Stimulated activated CD8-positive, alpha-beta memory T cell treated with anti-CD3 and anti-CD28 coated beads, Interleukin-15, amount 100 ng/mL, for 48 hours (primary cell): ENCODE measurements around the gene C12orf57.

ENCODE experiments used
- DNase-seq, 2 donors: peaks; one replicate each; pipeline ENCODE4 v3.0.0-alpha.2; 2020; ENCODE audit warnings: low read depth in 2 of 2

The C12orf57 gene

GRCh38 chr12:6917491-6918231 is 26.2 kb upstream of the C12orf57 start:
- DNase-seq = no peak

- DNase-seq = no peak
Observed at GRCh38 chr12:6919588-6919987, 24.2 kb upstream of the C12orf57 start.

GRCh38 chr12:6921539-6921938 is 22.3 kb upstream of the C12orf57 start:
- DNase-seq = no peak

DNA sequence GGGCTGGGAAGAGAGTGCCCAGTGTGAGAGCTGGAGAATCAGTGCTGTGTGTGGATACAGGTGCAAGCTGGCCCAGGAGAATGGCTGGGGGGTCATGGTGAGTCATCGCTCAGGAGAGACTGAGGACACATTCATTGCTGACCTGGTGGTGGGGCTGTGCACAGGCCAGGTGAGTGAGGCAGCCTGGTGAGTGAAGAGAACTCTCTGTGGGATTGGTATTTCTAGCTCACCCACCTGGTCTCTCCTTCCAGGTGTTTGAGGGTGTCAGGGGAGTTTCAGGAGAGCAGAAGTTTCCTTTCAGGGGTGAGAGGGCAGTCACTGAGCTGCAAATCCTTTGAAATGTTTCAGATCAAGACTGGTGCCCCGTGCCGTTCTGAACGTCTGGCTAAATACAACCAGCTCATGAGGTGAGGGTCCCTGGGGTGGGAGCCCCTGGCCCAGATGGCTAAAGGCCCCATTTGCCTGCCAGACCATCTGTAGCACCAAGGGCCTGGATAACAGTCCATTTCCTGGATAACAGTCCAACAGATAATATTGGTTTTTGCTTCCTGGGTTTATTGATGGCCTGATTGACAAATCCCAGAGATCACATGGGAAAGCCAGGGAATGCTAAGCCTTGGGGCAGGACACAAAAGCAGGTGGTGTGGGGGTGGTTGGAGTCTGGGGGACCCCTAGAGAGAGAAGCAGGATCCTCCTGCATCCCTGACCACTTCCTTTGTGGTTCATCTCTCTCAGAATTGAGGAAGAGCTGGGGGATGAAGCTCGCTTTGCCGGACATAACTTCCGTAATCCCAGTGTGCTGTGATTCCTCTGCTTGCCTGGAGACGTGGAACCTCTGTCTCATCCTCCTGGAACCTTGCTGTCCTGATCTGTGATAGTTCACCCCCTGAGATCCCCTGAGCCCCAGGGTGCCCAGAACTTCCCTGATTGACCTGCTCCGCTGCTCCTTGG is 21.6 kb upstream of the C12orf57 start:
- DNase-seq = no peak

- DNase-seq = no peak
Observed at GRCh38 chr12:6923003-6923732, 20.7 kb upstream of the C12orf57 start.

DNA sequence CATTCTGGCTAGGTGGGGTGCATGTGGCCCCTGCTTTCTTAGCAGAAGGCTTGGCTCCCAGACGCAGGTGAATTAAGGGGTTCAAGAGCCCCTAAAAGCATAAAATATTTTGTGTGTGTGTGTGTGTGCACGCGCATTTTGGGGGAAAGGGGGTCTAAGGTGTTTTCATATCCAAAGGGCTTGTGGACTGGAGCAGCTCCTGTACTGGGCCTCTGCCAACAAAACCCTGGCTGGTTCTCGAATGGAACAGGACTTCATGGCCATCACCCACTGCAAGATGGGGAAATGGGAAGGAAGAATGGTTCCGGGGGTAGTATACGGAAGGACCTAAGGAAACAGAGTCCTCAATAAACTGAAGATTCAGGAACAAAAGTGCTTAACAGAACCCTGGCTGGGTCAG is 20.0 kb upstream of the C12orf57 start:
- DNase-seq = no peak

DNA sequence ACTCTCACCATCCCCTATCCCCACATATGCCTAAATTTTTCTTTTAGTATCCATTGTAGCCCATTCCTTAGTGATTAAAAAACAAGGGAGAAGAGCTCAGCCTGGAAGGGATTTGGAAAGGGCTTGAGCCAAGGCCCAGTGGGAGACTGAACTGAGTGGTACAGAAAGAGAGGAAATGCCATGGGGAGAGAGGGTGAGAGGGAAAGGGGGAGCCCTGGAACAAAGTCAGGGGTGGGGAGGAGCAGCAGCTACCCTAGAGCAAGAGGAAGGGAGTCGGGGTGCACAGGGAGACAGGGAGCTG is 18.6 kb upstream of the C12orf57 start:
- no peak for DNase-seq

GRCh38 chr12:6925540-6926279 is 18.1 kb upstream of the C12orf57 start:
- DNase-seq = no peak

GRCh38 chr12:6927379-6928021 is 16.3 kb upstream of the C12orf57 start, which contains the start of gene ATN1:
TSS of gene ATN1 (plus strand) at chr12:6927959. CDS start at chr12:6934002, 6,043 bp downstream.
- DNase-seq = no peak

- no peak for DNase-seq
Observed at GRCh38 chr12:6928022-6928702, 15.7 kb upstream of the C12orf57 start.

- no peak for DNase-seq
Observed at GRCh38 chr12:6928703-6929407, 15.0 kb upstream of the C12orf57 start.

DNA sequence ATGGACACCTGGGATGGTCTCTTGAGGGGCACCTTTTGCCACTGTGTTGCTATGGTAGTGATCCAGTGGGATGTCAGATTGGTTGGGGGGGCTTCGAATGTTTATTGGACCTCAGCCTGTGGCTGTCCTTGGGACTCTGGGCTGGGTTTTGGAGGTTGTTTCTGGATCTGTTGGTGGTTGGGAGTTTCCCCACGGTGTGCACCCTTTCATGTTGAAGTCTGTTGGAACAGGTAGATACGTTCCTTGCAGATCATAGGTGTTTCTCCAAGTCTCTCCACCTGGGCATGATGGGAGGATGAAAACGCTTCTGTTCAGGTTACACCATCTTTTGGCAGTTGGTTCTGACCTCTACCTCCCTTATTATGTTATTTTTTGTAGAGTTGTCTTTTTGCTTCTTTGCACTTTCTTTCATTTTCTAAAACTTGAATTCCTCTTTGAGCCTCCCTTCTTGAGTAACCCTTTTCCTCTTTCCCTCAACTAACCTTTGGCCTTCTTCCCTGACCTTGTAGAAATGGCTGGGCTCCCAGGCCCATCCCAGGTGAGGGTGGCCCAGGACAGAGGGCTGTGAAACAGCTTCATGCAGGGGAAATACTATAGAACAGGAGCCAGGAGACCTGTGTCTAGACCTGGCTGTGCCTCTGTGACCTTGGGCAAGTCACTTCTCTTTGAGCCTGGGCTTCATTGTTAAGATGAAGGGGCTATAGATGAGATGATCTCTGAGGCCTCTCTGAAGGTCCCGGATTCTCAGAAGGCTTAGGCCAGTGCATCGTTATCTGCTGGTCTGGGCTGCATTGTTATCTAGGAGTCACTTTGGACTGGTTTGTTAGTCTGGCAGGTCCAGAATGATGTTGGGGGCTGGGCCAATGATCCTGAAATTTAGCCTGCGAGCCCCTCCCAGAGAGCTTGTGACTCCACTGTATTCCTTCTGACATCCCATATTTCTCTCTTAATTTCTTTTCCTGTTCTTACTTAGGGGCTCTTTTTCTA is 14.1 kb upstream of the C12orf57 start:
- DNase-seq = no peak

DNA sequence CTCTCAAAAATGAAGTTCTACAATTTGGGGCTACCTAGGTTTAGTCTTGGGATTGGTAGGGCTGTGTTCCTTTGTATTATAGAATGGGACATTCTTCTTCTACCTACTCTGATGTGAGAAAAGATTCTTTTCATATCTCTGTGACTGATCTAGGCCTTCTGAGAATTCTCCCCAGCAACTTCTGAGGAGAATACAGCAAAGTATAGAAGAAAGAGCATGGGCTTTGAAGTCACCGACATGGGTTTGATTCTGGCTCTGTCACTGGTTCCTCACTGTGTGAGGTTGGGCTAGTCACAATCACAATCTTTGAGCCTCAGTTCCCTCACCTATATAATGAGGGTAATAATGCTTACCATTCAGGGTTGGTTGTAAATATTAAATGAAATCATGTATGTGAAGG is 11.1 kb upstream of the C12orf57 start:
- no peak for DNase-seq

DNA sequence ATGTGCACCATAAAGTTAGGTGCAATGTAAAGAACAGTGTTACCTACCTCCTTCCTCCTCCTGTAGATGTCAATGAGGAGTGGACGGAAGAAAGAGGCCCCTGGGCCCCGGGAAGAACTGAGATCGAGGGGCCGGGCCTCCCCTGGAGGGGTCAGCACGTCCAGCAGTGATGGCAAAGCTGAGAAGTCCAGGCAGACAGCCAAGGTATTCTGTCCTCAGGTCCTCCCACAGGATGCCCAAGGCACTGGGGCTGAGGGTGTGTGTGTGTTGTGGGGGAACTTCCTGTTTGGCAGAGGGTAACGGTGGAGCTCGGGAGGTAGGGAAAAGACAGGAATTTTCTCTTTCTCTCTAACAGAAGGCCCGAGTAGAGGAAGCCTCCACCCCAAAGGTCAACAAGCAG is 9.7 kb upstream of the C12orf57 start:
- DNase-seq = no peak

DNA sequence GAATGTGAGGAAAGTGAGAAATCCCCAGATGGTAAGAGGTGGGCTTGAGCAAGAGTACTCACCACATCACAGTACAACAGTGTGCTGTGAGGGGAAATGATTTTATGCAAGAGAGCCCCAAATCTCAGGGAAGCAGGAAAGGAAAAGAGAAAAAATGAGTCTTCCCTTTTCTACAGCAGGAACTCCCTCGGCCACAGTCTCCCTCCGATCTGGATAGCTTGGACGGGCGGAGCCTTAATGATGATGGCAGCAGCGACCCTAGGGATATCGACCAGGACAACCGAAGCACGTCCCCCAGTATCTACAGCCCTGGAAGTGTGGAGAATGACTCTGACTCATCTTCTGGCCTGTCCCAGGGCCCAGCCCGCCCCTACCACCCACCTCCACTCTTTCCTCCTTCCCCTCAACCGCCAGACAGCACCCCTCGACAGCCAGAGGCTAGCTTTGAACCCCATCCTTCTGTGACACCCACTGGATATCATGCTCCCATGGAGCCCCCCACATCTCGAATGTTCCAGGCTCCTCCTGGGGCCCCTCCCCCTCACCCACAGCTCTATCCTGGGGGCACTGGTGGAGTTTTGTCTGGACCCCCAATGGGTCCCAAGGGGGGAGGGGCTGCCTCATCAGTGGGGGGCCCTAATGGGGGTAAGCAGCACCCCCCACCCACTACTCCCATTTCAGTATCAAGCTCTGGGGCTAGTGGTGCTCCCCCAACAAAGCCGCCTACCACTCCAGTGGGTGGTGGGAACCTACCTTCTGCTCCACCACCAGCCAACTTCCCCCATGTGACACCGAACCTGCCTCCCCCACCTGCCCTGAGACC is 8.2 kb upstream of the C12orf57 start:
- DNase-seq = no peak

GRCh38 chr12:6936194-6936635 is 7.6 kb upstream of the C12orf57 start:
- no peak for DNase-seq

- DNase-seq = no peak
Observed at GRCh38 chr12:6936636-6937480, 7.0 kb upstream of the C12orf57 start.
